K562 (cell line): Measurements from ENCODE around the gene HPS5. TPM values are rescaled to one million over a fixed set of nuclear protein-coding genes. Genes with fewer than 3 reads are reported as not detected.

Source experiments
- ADNP ChIP-seq: fragments of 200-800 bp; sonication (Bioruptor generic); IDR thresholded peaks from 2 replicates; pipeline ENCODE4 v1.6.1; 2016; ENCODE audit warnings: missing genetic modification characterization, missing compliant biosample characterization
- ARID4B ChIP-seq: sonication (generic); formaldehyde crosslinking; IDR thresholded peaks from 2 replicates; pipeline ENCODE4 v1.8.0; 2022; ENCODE audit warnings: mild to moderate bottlenecking, missing genetic modification reagents
- BRCA1 ChIP-seq, 2 experiments: fragments of 450-650 bp in 1 of 2; sonication (generic) in 1 of 2; formaldehyde crosslinking in 1 of 2; IDR thresholded peaks; 2 replicates each; pipeline versions ENCODE4 v1.5.0 to v1.6.1; 2017 to 2020; ENCODE audit warnings: mild to moderate bottlenecking in 1 of 2, missing genetic modification reagents in 1 of 2
- CREB5 ChIP-seq: fragments of 250-450 bp; sonication (Bioruptor Pico); IDR thresholded peaks from 2 replicates; pipeline ENCODE4 v1.5.0; 2020; ENCODE audit warnings: mild to moderate bottlenecking
- FOXA3 ChIP-seq, 2 experiments: fragments of 450-650 bp in 1 of 2; sonication (generic) in 1 of 2; formaldehyde crosslinking; IDR thresholded peaks in 1 of 2; conservative IDR thresholded peaks in 1 of 2; 2 replicates each; pipeline versions ENCODE4 v1.4.0 to v1.8.0; 2020 to 2022; ENCODE audit warnings: mild to moderate bottlenecking in 2 of 2, missing genetic modification reagents in 1 of 2
- GABPB2 ChIP-seq: fragments of 250-450 bp; sonication (Bioruptor Pico); conservative IDR thresholded peaks from 2 replicates; pipeline ENCODE4 v1.5.1; 2021; ENCODE audit warnings: mild to moderate bottlenecking
- MYNN ChIP-seq, 2 experiments: sonication (generic); formaldehyde crosslinking in 1 of 2; IDR thresholded peaks; 2 replicates each; pipeline versions ENCODE4 v1.5.0 to v1.6.1; 2016 to 2020; ENCODE audit warnings: antibody characterized with exemption in 1 of 2, missing genetic modification reagents in 1 of 2
- RAD21 ChIP-seq, 2 experiments: fragments of 250-450 bp in 1 of 2; fragments of 450-650 bp in 1 of 2; sonication (Bioruptor Pico) in 1 of 2; formaldehyde crosslinking in 1 of 2; IDR thresholded peaks in 1 of 2; conservative IDR thresholded peaks in 1 of 2; 2 replicates each; pipeline versions ENCODE4 v1.4.0 to v1.8.0; 2020 to 2022; ENCODE audit warnings: mild to moderate bottlenecking in 2 of 2, moderate library complexity in 1 of 2
- RHOXF2B ChIP-seq: fragments of 250-450 bp; sonication (Bioruptor Pico); conservative IDR thresholded peaks from 2 replicates; pipeline ENCODE4 v1.5.1; 2021
- SOX6 ChIP-seq: fragments of 450-650 bp; IDR thresholded peaks from 2 replicates; pipeline ENCODE4 v1.6.1; 2014; ENCODE audit warnings: mild to moderate bottlenecking
- TCF15 ChIP-seq: fragments of 250-450 bp; sonication (Bioruptor Pico); IDR thresholded peaks from 2 replicates; pipeline ENCODE4 v1.8.0; 2022; ENCODE audit warnings: moderate library complexity, mild to moderate bottlenecking, inconsistent platforms
- TEAD1 ChIP-seq, 2 experiments: fragments of 450-650 bp in 1 of 2; sonication (generic) in 1 of 2; formaldehyde crosslinking; IDR thresholded peaks; 2 replicates each; pipeline versions ENCODE4 v1.4.0 to v1.8.0; 2020 to 2022; ENCODE audit warnings: mild to moderate bottlenecking in 2 of 2, missing genetic modification reagents in 1 of 2
- ZEB2 ChIP-seq: fragments of 450-650 bp; IDR thresholded peaks from 2 replicates; pipeline ENCODE4 v1.6.1; 2016
- ZNF133 ChIP-seq: fragments of 250-450 bp; sonication (Bioruptor Pico); IDR thresholded peaks from 2 replicates; pipeline ENCODE4 v1.4.0; 2020; ENCODE audit warnings: mild to moderate bottlenecking
- ZNF277 ChIP-seq: fragments of 250-450 bp; sonication (Bioruptor Pico); IDR thresholded peaks from 2 replicates; pipeline ENCODE4 v1.8.0; 2022; ENCODE audit warnings: inconsistent platforms, mild to moderate bottlenecking, moderate library complexity, borderline replicate concordance
- ZNF766 ChIP-seq: fragments of 200-800 bp; sonication (Bioruptor generic); conservative IDR thresholded peaks from 2 replicates; pipeline ENCODE4 v1.6.1; 2016; ENCODE audit warnings: missing genetic modification characterization, missing compliant biosample characterization
- polyA plus RNA-seq, 8 experiments: library from polyadenylated mRNA; depleted of rRNA in 4 of 8; stranded (reverse) in 5 of 8; unstranded in 3 of 8; fragments of >200 nt; fragmentation: Nextera tagmentation in 2 of 8; fragmentation: Illumina TruSeq in 1 of 8; extraction: Ambion mirVana in 2 of 8; extraction: Trizol in 1 of 8; gene quantifications; 2 replicates each; pipeline versions ENCODE4 v1.2.1 to v1.2.3, GENCODE V29; 2011 to 2014; ENCODE audit warnings: inconsistent platforms in 1 of 8, missing spikeins in 1 of 8
- total RNA-seq, 7 experiments: library from RNA; depleted of rRNA in 6 of 7; stranded (reverse); fragments of >200 nt in 6 of 7; fragmentation: Illumina TruSeq in 2 of 7; extraction: Trizol in 2 of 7; gene quantifications; 2 replicates each; pipeline versions ENCODE4 v1.2.1 to v1.2.3, GENCODE V29; 2011 to 2021; ENCODE audit warnings: low replicate concordance in 1 of 7

Gene HPS5
- total and polyA plus RNA-seq, 9 of the 15 experiments (the other 6 are each of a cell fraction or from before 2014, with no cell fraction given), result 12.2 to 28.1 (median 16.8) TPM

- peak; percentile 98 for TF ChIP-seq ARID4B (CRISPR knock-in tag)
- no peak for TF ChIP-seq ZNF277 (CRISPR knock-in tag)
- TF ChIP-seq ZNF133 (CRISPR knock-in tag), result no peak
- TF ChIP-seq TEAD1 (CRISPR knock-in tag; IDR thresholded peaks at IDR 0.05), result peak; percentile 24 to 92; a peak in 2 of 4 replicates
- no peak for TF ChIP-seq CREB5
- no peak for TF ChIP-seq RAD21 (CRISPR knock-in tag; conservative IDR thresholded peaks at IDR 0.05 in 1 of 2, IDR thresholded peaks at IDR 0.05 in 1 of 2)
- TF ChIP-seq MYNN (IDR thresholded peaks at IDR 0.05), result no peak
- TF ChIP-seq MYNN (CRISPR knock-in tag; IDR thresholded peaks at IDR 0.05), result no peak
- TF ChIP-seq SOX6, result peak; percentile 54; the same call in 1 of the 2 replicates
- TF ChIP-seq ZEB2, result peak; percentile 44; the same call in 1 of the 2 replicates
- TF ChIP-seq RHOXF2B (CRISPR knock-in tag), result 0 out of 2 replicates have a peak, but pooled peaks have one; percentile 51
- no peak for TF ChIP-seq BRCA1 (IDR thresholded peaks at IDR 0.05)
- no peak for TF ChIP-seq BRCA1 (CRISPR knock-in tag; IDR thresholded peaks at IDR 0.05)
- TF ChIP-seq GABPB2, result no peak
- TF ChIP-seq TCF15 (CRISPR knock-in tag), result no peak
- peak; percentile 63; the same call in 1 of the 2 replicates for TF ChIP-seq ZNF766
- no peak for TF ChIP-seq ADNP (tag)
- peak in 1 of 2 experiments; percentile 86; a peak in 2 of 4 replicates for TF ChIP-seq FOXA3 (CRISPR knock-in tag; conservative IDR thresholded peaks at IDR 0.05 in 1 of 2, IDR thresholded peaks at IDR 0.05 in 1 of 2)
These were observed at the start of gene HPS5, which contains the start of gene GTF2H1 (continued) for GRCh38 chr11:18321969-18322711.
